Bronchial epithelial cell (primary cell): ENCODE measurements around the gene CBX5. TPM values are rescaled to one million over a fixed set of nuclear protein-coding genes. Genes with fewer than 3 reads are reported as not detected.
"Not testable (repeated sequence)": the region's sequence is repeated elsewhere in the genome, so short reads cannot be mapped to it uniquely, and the experiment has no call there.

Experiments
- DNase-seq: peaks from one replicate; pipeline ENCODE4 v3.0.0-alpha.2; 2010; ENCODE audit warnings: low read depth
- FAIRE-seq: peaks from 2 replicates; lab custom pipeline; 2011; peaks lifted over from hg19 to GRCh38; lab: Jason Lieb, UNC
- H3K27me3 ChIP-seq: 2 replicates; pipeline ENCODE4 v1.5.1; 2011; ENCODE audit warnings: low read length; ENCODE audit not compliant: control insufficient read depth, insufficient read depth
- H3K36me3 ChIP-seq: 2 replicates; pipeline ENCODE4 v1.5.1; 2011; ENCODE audit warnings: low read length; ENCODE audit not compliant: control insufficient read depth, insufficient read depth
- H3K4me3 ChIP-seq: 2 replicates; pipeline ENCODE4 v1.5.1; 2011; ENCODE audit warnings: mild to moderate bottlenecking, low read depth, low read length, control low read depth
- CTCF ChIP-seq: IDR thresholded peaks from 2 replicates; pipeline ENCODE4 v1.5.1; 2011; ENCODE audit warnings: mild to moderate bottlenecking, moderate library complexity, low read length, control low read depth, inconsistent platforms; ENCODE audit not compliant: insufficient read depth, severe bottlenecking
- total RNA-seq: library from RNA; depleted of rRNA; stranded (reverse); fragments of >200 nt; gene quantifications from 2 replicates; pipeline ENCODE4 v1.2.1, GENCODE V29; 2014

The CBX5 gene
- total RNA-seq, 1 donor from 2014 or later, result 13.2 TPM

GRCh38 chr12:54228471-54228870 is 51.5 kb downstream of the CBX5 start:
- H3K27me3 ChIP-seq, result no peaks in the 10 kb centered on the region
- FAIRE-seq, result no peak
- no peaks in the 10 kb centered on the region for H3K36me3 ChIP-seq
- no peak for TF ChIP-seq CTCF
- H3K4me3 ChIP-seq, result no peak overlapping the region
- no peak for DNase-seq

GRCh38 chr12:54227927-54228326 is 52.0 kb downstream of the CBX5 start:
- not testable (repeated sequence) for FAIRE-seq, H3K27me3 ChIP-seq, H3K4me3 ChIP-seq, H3K36me3 ChIP-seq, DNase-seq

GRCh38 chr12:54227376-54227775 is 52.5 kb downstream of the CBX5 start:
- no peaks in the 10 kb centered on the region for H3K36me3 ChIP-seq
- DNase-seq, result no peak
- no peak overlapping the region for H3K4me3 ChIP-seq
- FAIRE-seq, result no peak
- no peaks in the 10 kb centered on the region for H3K27me3 ChIP-seq
- no peak for TF ChIP-seq CTCF

GRCh38 chr12:54225666-54226065 is 54.3 kb downstream of the CBX5 start:
- TF ChIP-seq CTCF, result no peak
- no peak overlapping the region for H3K4me3 ChIP-seq
- H3K27me3 ChIP-seq, result no peaks in the 10 kb centered on the region
- FAIRE-seq (no peak), DNase-seq (no peak)
- H3K36me3 ChIP-seq, result no peaks in the 10 kb centered on the region

GRCh38 chr12:54222609-54223008 is 57.3 kb downstream of the CBX5 start:
- Histone ChIP-seq H3K27me3 (no peaks in the 10 kb centered on the region), H3K4me3 (no peak overlapping the region), H3K36me3 (no peaks in the 10 kb centered on the region)
- peak; percentile 76 for DNase-seq
- FAIRE-seq, result no peak
- TF ChIP-seq CTCF, result no peak

- no peak for TF ChIP-seq CTCF
- H3K27me3 ChIP-seq, result no peaks in the 10 kb centered on the region
- DNase-seq (no peak), FAIRE-seq (no peak)
- H3K4me3 ChIP-seq, result no peak overlapping the region
- H3K36me3 ChIP-seq, result no peaks in the 10 kb centered on the region
These were observed 58.4 kb downstream of the CBX5 start for GRCh38 chr12:54221402-54221984.
